Measurements from ENCODE around the gene MISP3.

Gene MISP3

DNA sequence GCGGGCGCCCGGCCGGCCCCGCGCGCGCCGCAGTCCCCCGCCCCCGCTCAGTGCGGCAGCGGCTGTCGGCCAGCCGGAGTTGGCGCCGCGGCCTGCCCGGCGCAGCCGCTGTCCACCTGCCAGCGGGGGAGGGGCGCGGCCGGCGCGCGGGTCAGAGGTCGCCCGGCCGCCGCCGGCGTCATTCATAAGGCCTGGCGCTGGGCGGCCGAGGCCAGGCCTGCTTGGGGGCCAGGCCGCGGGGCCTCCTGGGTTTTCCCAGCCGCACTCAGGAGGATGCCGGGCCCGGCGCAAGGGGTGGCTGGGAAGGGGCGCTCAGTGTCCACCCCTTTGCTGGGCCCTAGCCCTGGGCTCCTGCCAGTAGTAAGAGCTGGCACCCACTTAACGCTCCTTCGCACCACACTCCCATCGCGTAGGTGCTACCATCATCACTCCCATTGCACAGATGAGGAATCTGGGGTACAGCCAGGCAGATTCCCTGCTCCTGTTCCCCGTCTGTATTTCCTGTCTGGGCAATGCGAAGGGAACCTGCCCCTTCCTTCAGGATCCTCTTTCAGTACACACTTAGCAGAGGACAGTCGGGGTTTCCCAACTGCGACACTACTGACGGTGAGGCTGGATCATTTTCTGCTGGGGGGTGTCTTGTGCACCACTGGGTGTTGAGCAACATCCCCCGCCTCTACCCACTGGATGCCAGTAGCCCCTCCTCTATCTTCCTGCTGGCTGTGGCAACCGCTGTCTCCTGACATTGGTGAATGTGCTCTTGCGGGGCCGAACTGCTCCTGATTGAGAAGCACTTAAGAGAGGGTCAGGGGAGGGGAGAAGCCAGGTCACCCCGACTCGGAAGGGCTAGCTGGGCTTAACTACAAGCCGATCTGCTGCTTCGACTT is 45.8 kb downstream of the MISP3 start:
- DNase-seq (ENCODE audit: low spot score) = peak; percentile 81
- H3K9ac ChIP-seq (ENCODE audit: low read depth, low read length, poor library complexity) = peak overlapping the region; percentile 92
- no CpG with 5 or more reads among the region's 61 CpGs for WGBS, 2 donors (ENCODE audit: extremely low coverage in 2 of 2, insufficient read length in 2 of 2, insufficient replicate concordance in 1 of 2)

DNA sequence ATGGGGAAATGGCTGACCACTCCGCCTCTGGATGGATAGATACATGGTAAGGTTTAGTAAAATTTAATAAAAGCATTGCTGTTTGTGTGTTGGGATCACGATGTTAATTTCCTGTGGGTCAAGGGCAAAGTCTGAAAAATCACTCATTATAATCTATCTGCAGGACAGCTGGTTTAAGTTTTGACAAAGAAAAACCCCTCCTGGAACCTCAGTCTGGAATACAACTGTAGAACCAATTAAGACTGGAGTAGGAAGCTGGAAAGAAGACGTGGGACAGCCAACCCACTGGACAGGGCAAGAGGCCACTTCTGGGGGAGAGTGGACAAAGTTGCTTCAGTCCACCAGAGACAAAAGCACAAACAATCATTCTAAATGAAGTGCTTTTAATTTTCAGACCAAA is 46.6 kb downstream of the MISP3 start:
- H2BK5ac ChIP-seq (ENCODE audit: low read length) = no peak overlapping the region
- H3K18ac ChIP-seq (ENCODE audit: low read length) = no peak overlapping the region
- H4K91ac ChIP-seq (ENCODE audit: low read depth, low read length, poor library complexity) = no peak overlapping the region
- H2BK15ac ChIP-seq (ENCODE audit: low read length) = no peak overlapping the region
- peak overlapping the region in 1 of 2 donors; percentile 82 for H3K4me3 ChIP-seq (ENCODE audit: low read length in 2 of 2)
- no peak overlapping the region for H2AK5ac ChIP-seq (ENCODE audit: low read depth, low read length)
- H3K36me3 ChIP-seq (replicated peaks in 1 of 2; ENCODE audit: control insufficient read depth in 2 of 2, insufficient read depth in 2 of 2, low read length in 2 of 2) = peaks cover 12 to 41% of the 10 kb centered on the region in 2 donors
- no peak overlapping the region for H2BK120ac ChIP-seq (ENCODE audit: low read depth, low read length)
- H2BK12ac ChIP-seq (ENCODE audit: low read length) = no peak overlapping the region
- no peak overlapping the region for H2AFZ ChIP-seq (ENCODE audit: low read length)
- peak overlapping the region; percentile 92 for H3K9ac ChIP-seq (ENCODE audit: low read depth, low read length, poor library complexity)
- no peaks in the 10 kb centered on the region for H3K9me3 ChIP-seq (replicated peaks in 1 of 2; ENCODE audit: control insufficient read depth in 2 of 2, insufficient read depth in 1 of 2, low read depth in 1 of 2, low read length in 2 of 2)
- peaks cover 12 to 25% of the 10 kb centered on the region in 2 donors for H3K4me1 ChIP-seq (ENCODE audit: control insufficient read depth in 2 of 2, insufficient read depth in 1 of 2, low read depth in 1 of 2, low read length in 2 of 2)
- no peak overlapping the region for H4K8ac ChIP-seq (ENCODE audit: low read depth, low read length)
- no peaks in the 10 kb centered on the region for H3K79me1 ChIP-seq (ENCODE audit: low read depth, low read length)
- H3K14ac ChIP-seq (ENCODE audit: low read length) = no peak overlapping the region
- H3K27ac ChIP-seq (replicated peaks; ENCODE audit: low read length) = peak overlapping the region; percentile 95
- WGBS, 2 donors (ENCODE audit: extremely low coverage in 2 of 2, insufficient read length in 2 of 2, insufficient replicate concordance in 1 of 2) = no CpG with 5 or more reads among the region's 3 CpGs
- no peak overlapping the region for H3K4ac ChIP-seq (ENCODE audit: low read length)
- H3K23ac ChIP-seq (ENCODE audit: low read depth, low read length, poor library complexity) = no peak overlapping the region
- H3K27me3 ChIP-seq (ENCODE audit: control insufficient read depth in 3 of 3, insufficient read depth in 3 of 3, low read depth in 1 of 3, low read length in 3 of 3) = no peaks in the 10 kb centered on the region
- no peak overlapping the region for H3K4me2 ChIP-seq (ENCODE audit: insufficient read depth, low read length, poor library complexity, severe bottlenecking)
- DNase-seq (ENCODE audit: low spot score) = no peak

More for the DNA sequence above, 45.8 kb downstream of the MISP3 start:
- Histone ChIP-seq H3K27me3 (ENCODE audit: control insufficient read depth in 3 of 3, insufficient read depth in 3 of 3, low read depth in 1 of 3, low read length in 3 of 3) (no peaks in the 10 kb centered on the region), H2AK5ac (ENCODE audit: low read depth, low read length) (peak overlapping the region; percentile 99), H3K36me3 (replicated peaks in 1 of 2; ENCODE audit: control insufficient read depth in 2 of 2, insufficient read depth in 2 of 2, low read length in 2 of 2) (peaks cover 10 to 37% of the 10 kb centered on the region in 2 donors), H3K18ac (ENCODE audit: low read length) (peak overlapping the region; percentile 95), H3K4me1 (ENCODE audit: control insufficient read depth in 2 of 2, insufficient read depth in 1 of 2, low read depth in 1 of 2, low read length in 2 of 2) (peaks cover 12 to 28% of the 10 kb centered on the region in 2 donors), H3K4me3 (ENCODE audit: low read length in 2 of 2) (peak overlapping the region; percentile 82), H3K14ac (ENCODE audit: low read length) (peak overlapping the region; percentile 90), H3K4ac (ENCODE audit: low read length) (peak overlapping the region; percentile 81), H3K9me3 (replicated peaks in 1 of 2; ENCODE audit: control insufficient read depth in 2 of 2, insufficient read depth in 1 of 2, low read depth in 1 of 2, low read length in 2 of 2) (no peaks in the 10 kb centered on the region), H3K23ac (ENCODE audit: low read depth, low read length, poor library complexity) (peak overlapping the region; percentile 83), H3K79me1 (ENCODE audit: low read depth, low read length) (no peaks in the 10 kb centered on the region), H2BK15ac (ENCODE audit: low read length) (no peak overlapping the region), H2AFZ (ENCODE audit: low read length) (peak overlapping the region; percentile 92), H2BK12ac (ENCODE audit: low read length) (peak overlapping the region; percentile 30), H2BK5ac (ENCODE audit: low read length) (peak overlapping the region; percentile 94), H4K8ac (ENCODE audit: low read depth, low read length) (peak overlapping the region; percentile 89), H3K4me2 (ENCODE audit: insufficient read depth, low read length, poor library complexity, severe bottlenecking) (peak overlapping the region; percentile 92), H3K27ac (replicated peaks; ENCODE audit: low read length) (peak overlapping the region; percentile 95), H4K91ac (ENCODE audit: low read depth, low read length, poor library complexity) (peak overlapping the region; percentile 56), H2BK120ac (ENCODE audit: low read depth, low read length) (peak overlapping the region; percentile 39)

DNA sequence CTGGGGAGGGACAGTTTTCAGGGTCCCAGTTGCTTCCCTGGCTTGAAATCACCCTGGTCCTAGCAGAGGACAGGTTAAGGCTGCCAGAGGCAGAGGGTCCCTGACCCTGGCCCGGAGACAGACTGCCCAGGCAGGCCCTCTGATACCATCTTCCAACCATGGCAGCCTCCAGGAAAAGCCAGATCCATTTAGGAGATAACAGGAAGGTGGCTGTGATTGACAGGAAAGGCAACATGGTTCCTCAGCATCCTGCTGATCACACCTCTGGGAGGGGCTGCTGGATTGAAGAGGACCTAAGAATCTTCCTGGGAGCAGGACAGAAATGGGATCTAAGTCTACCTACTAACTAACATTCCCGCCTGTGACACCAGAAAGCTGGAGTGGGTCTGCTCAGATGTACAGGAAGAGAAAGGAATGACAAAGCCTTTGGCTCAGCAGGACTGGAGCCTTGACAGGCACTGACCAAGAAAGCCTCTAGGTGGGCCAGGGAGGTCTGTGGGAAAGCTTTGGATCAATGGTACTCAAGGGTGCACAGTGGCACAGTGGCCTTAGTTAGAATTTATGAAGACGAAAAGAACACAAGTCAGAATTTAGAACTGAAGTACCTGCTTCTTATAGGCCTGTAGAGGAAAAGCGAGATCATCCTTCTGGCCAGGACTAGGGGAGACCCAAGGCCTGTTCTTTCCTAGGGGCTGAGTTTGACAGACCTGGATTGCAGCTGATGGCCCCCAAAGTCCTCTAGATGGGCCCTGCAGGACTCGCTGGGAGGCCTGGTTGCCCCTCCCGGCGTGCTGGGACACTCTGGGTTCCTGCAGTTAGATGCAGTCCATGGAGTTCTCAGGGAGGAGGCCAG is 47.3 kb downstream of the MISP3 start:
- Histone ChIP-seq H3K4me1 (ENCODE audit: control insufficient read depth in 2 of 2, insufficient read depth in 1 of 2, low read depth in 1 of 2, low read length in 2 of 2) (peaks cover 12 to 25% of the 10 kb centered on the region in 2 donors), H3K14ac (ENCODE audit: low read length) (no peak overlapping the region), H3K27ac (replicated peaks; ENCODE audit: low read length) (no peak overlapping the region), H3K79me1 (ENCODE audit: low read depth, low read length) (no peaks in the 10 kb centered on the region), H3K18ac (ENCODE audit: low read length) (no peak overlapping the region), H2BK5ac (ENCODE audit: low read length) (peak overlapping the region; percentile 33), H3K23ac (ENCODE audit: low read depth, low read length, poor library complexity) (no peak overlapping the region), H4K91ac (ENCODE audit: low read depth, low read length, poor library complexity) (no peak overlapping the region), H3K4ac (ENCODE audit: low read length) (no peak overlapping the region), H2AK5ac (ENCODE audit: low read depth, low read length) (peak overlapping the region; percentile 25), H4K8ac (ENCODE audit: low read depth, low read length) (no peak overlapping the region), H3K36me3 (replicated peaks in 1 of 2; ENCODE audit: control insufficient read depth in 2 of 2, insufficient read depth in 2 of 2, low read length in 2 of 2) (peaks cover 17 to 49% of the 10 kb centered on the region in 2 donors), H2BK12ac (ENCODE audit: low read length) (no peak overlapping the region), H3K4me2 (ENCODE audit: insufficient read depth, low read length, poor library complexity, severe bottlenecking) (no peak overlapping the region), H3K9me3 (replicated peaks in 1 of 2; ENCODE audit: control insufficient read depth in 2 of 2, insufficient read depth in 1 of 2, low read depth in 1 of 2, low read length in 2 of 2) (no peaks in the 10 kb centered on the region), H3K27me3 (ENCODE audit: control insufficient read depth in 3 of 3, insufficient read depth in 3 of 3, low read depth in 1 of 3, low read length in 3 of 3) (no peaks in the 10 kb centered on the region), H2AFZ (ENCODE audit: low read length) (no peak overlapping the region), H3K9ac (ENCODE audit: low read depth, low read length, poor library complexity) (peak overlapping the region; percentile 22), H2BK15ac (ENCODE audit: low read length) (no peak overlapping the region), H2BK120ac (ENCODE audit: low read depth, low read length) (no peak overlapping the region), H3K4me3 (ENCODE audit: low read length in 2 of 2) (no peak overlapping the region)
- no peak for DNase-seq (ENCODE audit: low spot score)
- WGBS, 2 donors (ENCODE audit: extremely low coverage in 2 of 2, insufficient read length in 2 of 2, insufficient replicate concordance in 1 of 2) = no CpG with 5 or more reads among the region's 7 CpGs

DNA sequence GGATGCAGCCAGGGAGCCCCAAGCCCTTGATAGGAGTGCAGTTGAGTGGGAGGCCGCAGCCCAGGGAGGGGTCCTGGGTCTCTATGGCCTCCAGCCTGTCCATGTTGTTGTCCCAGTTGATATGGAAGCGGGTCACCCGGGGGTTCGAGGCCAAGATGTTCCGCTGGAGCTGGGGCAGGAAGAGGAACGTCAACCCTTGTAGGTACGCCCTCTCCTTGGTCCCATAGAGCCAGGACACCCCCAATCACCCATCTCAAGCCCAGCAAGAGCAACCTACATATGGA is 47.9 kb downstream of the MISP3 start:
- H3K4me3 ChIP-seq (ENCODE audit: low read length in 2 of 2) = peak overlapping the region in 1 of 2 donors; percentile 17
- H3K27me3 ChIP-seq (ENCODE audit: control insufficient read depth in 3 of 3, insufficient read depth in 3 of 3, low read depth in 1 of 3, low read length in 3 of 3) = no peaks in the 10 kb centered on the region
- H2AFZ ChIP-seq (ENCODE audit: low read length) = no peak overlapping the region
- H3K23ac ChIP-seq (ENCODE audit: low read depth, low read length, poor library complexity) = no peak overlapping the region
- no peak overlapping the region for H3K9ac ChIP-seq (ENCODE audit: low read depth, low read length, poor library complexity)
- peak overlapping the region; percentile 33 for H2BK5ac ChIP-seq (ENCODE audit: low read length)
- H3K4ac ChIP-seq (ENCODE audit: low read length) = no peak overlapping the region
- H4K91ac ChIP-seq (ENCODE audit: low read depth, low read length, poor library complexity) = no peak overlapping the region
- no peak overlapping the region for H3K14ac ChIP-seq (ENCODE audit: low read length)
- H3K27ac ChIP-seq (replicated peaks; ENCODE audit: low read length) = no peak overlapping the region
- H3K9me3 ChIP-seq (replicated peaks in 1 of 2; ENCODE audit: control insufficient read depth in 2 of 2, insufficient read depth in 1 of 2, low read depth in 1 of 2, low read length in 2 of 2) = no peaks in the 10 kb centered on the region
- H4K8ac ChIP-seq (ENCODE audit: low read depth, low read length) = no peak overlapping the region
- no peak overlapping the region for H2BK12ac ChIP-seq (ENCODE audit: low read length)
- peaks cover 12 to 25% of the 10 kb centered on the region in 2 donors for H3K4me1 ChIP-seq (ENCODE audit: control insufficient read depth in 2 of 2, insufficient read depth in 1 of 2, low read depth in 1 of 2, low read length in 2 of 2)
- no peak overlapping the region for H3K4me2 ChIP-seq (ENCODE audit: insufficient read depth, low read length, poor library complexity, severe bottlenecking)
- WGBS, 2 donors (ENCODE audit: extremely low coverage in 2 of 2, insufficient read length in 2 of 2, insufficient replicate concordance in 1 of 2) = no CpG with 5 or more reads among the region's 7 CpGs
- no peak overlapping the region for H3K18ac ChIP-seq (ENCODE audit: low read length)
- H3K36me3 ChIP-seq (replicated peaks in 1 of 2; ENCODE audit: control insufficient read depth in 2 of 2, insufficient read depth in 2 of 2, low read length in 2 of 2) = peaks cover 21 to 54% of the 10 kb centered on the region in 2 donors
- H2AK5ac ChIP-seq (ENCODE audit: low read depth, low read length) = no peak overlapping the region
- no peak overlapping the region for H2BK15ac ChIP-seq (ENCODE audit: low read length)
- H3K79me1 ChIP-seq (ENCODE audit: low read depth, low read length) = no peaks in the 10 kb centered on the region
- DNase-seq (ENCODE audit: low spot score) = no peak
- no peak overlapping the region for H2BK120ac ChIP-seq (ENCODE audit: low read depth, low read length)

All from neuronal stem cell (in vitro differentiated cells).